HL-60/S4 treated with retinoic acid at 250 ng/mL for 4 days and 3 days (cell line): ENCODE measurements around the gene SEMA4D.
"Not testable (repeated sequence)": the region's sequence is repeated elsewhere in the genome, so short reads cannot be mapped to it uniquely, and the experiment has no call there.

ENCODE experiments used
- in situ Hi-C: fragments of 300-500 bp; cut with MboI; formaldehyde crosslinking; loops from 2 replicates; pipeline ENCODE4 v1.7.0; 2022; ENCODE audit warnings: low sequenced_read_pairs

Gene SEMA4D

DNA sequence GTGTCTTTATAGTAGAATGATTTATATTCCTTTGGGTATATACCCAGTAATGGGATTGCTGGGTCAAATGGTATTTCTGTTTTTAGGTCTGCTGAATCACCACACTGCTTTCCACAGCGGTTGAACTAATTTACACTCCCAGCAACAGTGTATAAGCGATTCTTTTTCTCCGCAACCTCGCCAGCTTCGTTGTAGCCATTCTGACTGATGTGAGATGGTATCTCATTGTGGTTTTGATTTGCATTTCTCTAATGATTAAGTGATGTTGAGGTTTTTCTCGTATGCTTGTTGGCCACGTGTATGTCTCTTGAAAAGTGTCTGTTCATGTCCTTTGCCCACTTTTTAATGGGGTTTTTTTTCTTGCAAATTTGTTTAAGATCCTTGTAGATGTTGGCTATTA, 154.1 kb downstream of the SEMA4D start:
- in situ Hi-C loops, result not testable (repeated sequence)

- in situ Hi-C loops, result no loop called here
These were observed 155.0 kb downstream of the SEMA4D start for GRCh38 chr9:89342948-89343347.

- in situ Hi-C loops, result no loop called here
These were observed 155.7 kb downstream of the SEMA4D start for GRCh38 chr9:89342213-89342612.

DNA sequence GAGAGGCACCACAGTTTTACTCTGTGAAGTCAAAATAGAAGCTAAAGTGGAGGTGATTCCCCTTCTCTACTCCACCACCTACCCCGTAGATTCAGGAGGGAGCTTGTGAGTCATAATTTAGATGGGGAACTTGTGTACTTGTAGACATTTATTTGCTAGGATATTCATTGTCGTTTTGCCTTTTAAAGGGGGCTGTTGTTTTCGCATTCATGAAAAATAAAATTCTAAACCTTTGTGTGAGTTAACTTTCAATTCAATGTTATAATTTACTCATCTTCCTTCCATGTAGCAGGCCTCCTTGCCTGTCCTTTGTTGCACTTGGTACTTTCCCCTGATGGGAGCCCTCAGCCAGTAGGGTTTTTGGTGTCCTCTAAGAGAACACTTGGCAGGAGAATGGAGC, 157.6 kb downstream of the SEMA4D start:
- in situ Hi-C loops, result no loop called here

DNA sequence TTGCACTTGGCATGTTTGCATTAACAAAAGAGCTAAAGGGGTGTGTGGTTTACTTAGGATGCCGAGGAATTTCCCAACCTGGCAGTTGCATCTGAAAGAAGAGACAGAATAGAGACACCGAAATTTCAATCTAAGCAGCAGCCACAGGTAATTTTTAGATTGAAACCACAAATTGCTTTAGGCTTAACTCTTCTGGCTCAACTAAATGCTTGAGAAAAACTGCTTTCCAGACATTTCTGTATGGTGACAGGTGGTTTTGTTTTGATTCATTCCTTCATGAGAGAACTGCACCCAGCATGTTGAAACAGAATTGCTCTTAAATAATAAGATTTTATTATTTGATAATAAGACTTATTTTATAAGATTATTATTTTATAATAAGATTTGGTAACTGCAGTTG, 158.1 kb downstream of the SEMA4D start:
- in situ Hi-C loops, result no loop called here

- in situ Hi-C loops, result no loop called here
These were observed 167.4 kb downstream of the SEMA4D start for GRCh38 chr9:89330513-89330912.

DNA sequence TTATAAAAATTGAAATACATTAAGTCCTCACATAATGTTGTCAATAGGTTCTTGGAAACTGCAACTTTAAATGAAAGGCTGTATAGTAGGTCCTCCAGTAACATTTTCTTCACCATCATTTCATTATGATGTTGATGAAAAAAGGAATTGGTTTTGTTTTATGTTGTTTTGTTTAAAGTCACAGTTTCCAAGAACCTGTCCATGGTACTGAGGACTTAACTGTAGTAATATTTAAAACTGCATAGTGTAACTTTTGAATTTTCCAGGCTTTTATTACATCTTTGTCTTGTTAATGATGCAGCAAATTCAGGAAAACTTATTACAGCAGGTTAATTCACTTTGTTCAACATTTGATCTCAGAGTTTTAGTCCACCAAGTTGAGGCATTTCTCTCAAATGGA, 168.0 kb downstream of the SEMA4D start:
- in situ Hi-C loops, result no loop called here

GRCh38 chr9:89328064-89328463, 169.8 kb downstream of the SEMA4D start:
- in situ Hi-C loops, result no loop called here

DNA sequence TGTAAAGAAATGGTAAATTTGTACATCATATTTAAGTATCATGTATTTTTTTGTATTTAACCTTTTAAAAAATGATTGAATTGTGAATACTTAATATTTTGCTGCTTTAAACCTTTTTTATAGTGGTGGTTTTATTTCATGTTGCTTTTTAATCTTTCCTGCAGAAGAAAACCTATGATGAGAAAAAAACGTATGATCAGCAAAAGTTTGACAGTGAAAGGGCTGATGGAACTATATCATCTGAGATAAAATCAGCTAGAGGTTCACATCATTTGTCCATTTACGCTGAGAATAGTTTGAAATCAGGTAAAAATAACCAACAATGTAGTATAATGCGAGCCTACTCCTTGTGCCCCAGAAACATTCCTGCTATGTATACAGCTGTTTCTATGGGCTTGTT, 172.2 kb downstream of the SEMA4D start:
- in situ Hi-C loops, result no loop called here

DNA sequence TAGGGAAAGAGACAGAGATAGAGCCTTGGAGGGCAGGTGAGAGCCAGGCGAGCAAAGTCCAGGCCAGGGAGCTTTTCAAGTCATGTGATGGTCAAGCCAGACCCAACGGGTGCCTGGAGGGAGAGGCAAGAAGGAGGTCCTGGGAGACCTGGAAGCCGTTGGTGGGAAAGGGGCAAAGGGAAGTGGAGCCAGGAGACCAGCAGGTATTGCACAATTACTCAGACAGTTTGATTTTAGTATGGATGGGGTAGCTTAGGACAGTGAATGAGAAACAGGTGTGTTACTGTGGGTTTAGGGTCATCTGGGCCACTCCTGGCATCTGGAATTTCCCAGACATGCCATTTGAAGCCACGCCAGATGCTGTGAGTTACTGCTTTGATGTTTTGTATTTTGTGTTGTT, 174.5 kb downstream of the SEMA4D start:
- in situ Hi-C loops, result no loop called here

DNA sequence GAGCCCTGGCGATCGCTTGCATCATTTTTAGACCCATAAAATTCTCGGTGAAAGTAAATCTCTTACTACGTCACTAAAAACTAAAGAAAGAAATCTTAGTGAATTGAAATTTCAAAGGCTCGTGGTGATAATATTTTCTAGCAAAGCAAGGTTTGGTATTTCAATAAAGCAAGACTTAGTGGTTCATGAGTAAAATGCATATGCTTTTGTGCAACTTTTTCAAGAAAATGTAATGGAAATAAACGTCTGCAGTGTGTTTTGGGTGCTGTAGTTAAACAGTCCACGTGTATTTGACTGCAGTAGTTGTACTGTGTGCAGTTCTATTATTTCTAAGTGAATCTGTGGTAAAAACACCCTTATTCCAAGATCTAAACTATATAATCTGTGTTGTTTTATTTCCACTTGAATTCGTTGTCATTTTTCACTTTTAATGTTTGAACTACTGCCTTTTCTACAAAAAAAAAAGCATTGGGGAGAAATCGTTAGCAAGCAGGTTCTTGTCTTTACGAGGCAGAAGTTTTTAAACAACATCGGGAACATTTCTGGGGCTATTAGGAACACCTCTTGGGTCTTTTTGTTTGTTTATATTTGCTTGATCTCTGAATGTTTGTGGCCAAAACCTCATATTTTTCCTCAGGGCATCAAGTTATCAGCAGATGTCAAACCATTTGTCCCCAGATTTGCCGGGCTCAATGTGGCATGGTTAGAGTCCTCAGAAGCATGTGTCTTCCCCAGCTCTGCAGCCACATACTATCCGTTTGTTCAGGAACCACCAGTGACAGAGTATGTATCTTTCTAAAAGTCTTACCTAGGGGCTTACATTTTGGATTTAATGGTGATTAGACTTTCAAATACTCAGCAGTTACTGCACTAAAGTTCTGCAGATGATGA, 178.7 kb downstream of the SEMA4D start:
- in situ Hi-C loops, result no loop called here

DNA sequence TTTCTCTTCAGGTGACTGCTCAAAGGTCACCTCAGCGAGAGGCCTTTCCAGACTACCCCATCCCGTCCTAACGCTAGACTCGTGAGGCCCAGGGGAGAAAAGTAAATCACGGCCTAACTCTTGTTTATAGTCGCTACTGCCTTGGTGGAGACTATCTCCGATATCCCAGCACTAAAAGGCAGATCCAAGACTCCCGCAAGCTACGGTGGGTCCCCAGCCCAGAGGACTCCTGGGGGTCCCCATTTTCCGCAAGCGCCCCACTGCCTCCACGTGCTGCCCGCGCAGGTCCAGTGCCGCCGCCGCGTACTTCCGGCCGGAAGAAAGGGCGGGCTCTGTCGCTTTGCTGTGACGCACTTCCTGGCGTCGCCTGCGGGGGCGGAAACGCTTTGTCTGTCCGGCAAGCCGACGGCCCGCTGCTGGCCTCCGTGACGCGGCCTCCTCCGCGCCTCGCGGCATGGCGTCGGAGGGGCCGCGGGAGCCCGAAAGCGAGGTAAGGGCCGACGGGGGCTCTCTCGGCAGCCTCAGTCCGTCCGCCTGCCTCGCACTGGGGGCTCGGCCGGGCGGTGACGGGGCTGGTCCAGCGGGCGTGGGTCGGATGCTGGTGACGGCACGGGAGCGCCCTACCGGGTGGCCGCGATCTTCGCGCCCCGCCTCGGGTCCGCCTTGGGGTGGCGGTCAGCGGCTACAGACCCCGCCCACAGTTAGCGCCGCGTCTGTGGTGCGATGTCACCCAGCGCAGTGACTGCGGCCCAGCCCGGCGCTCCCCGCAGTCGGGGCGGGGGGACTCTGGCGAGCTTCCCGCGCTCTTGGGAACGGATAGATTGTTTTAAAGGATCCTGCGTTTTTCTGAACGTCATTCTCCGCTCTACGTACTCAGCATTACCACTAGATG, 179.5 kb downstream of the SEMA4D start, which contains the start of gene SECISBP2:
Gene SECISBP2 (plus strand): TSS at position 378 of the 892 bp plus-strand sequence. CDS start 77 bp downstream, at position 455.
- in situ Hi-C loops, result no loop called here

DNA sequence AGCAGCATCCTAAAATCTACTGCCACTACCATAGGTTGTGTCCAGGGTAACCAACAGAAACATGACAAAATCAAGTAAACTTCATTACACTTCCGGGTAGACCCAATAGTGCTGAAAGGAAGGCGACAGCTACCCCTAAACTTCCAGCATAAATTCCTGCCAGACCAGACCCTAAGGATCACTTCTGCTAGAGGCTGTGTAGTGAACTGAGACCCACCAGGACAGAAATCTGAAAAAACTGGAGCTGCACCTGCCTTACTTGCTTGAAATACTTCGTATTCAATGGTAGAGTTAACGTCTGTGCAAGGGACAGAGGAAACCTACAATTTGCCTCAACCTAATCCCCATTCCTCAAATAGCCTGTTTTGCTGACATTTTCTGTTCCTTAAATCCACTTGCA, 180.6 kb downstream of the SEMA4D start:
- in situ Hi-C loops, result no loop called here

- in situ Hi-C loops, result no loop called here
These were observed 182.4 kb downstream of the SEMA4D start for GRCh38 chr9:89315482-89315881.

DNA sequence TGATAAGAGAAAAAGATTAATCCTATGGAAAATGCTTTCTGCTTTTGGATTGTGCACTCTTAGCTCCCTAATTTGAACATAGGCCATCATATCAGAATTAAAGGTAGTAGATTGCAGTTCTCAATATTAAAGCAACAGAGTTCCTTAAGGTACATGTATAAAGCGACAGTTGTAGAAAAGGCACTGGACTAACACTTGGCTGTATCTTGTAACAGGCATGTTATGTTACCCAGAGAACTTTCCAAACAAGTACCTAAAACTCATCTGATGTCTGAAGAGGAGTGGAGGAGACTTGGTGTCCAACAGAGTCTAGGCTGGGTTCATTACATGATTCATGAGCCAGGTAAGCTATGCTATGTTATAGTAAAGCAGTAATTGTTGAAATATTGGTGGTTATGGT, 183.0 kb downstream of the SEMA4D start:
- in situ Hi-C loops, result no loop called here

DNA sequence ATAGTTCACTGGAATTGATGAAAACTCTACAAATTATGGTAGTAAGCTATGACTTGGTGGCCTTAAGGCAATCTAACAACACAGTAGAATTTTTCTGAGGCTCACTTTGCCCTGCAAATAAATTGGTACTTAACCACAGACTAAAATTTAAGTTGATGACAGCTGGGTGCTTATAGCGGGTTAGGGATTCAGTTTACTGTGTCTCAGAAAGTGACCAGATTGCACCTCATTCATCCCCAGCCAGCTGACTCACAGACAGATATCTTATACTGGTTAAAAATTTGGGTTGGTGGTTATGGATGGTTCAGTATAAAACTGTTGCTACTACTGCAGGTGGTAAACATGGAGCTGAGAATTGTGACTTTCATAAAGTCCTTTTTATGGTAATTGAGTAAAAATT, 184.1 kb downstream of the SEMA4D start:
- in situ Hi-C loops, result no loop called here

GRCh38 chr9:89312222-89312571, 185.7 kb downstream of the SEMA4D start:
- in situ Hi-C loops, result no loop called here

- in situ Hi-C loops, result no loop called here
These were observed 186.3 kb downstream of the SEMA4D start for GRCh38 chr9:89311346-89312221.
